ENCODE measurements around the gene AGRN. TPM values are rescaled to one million over a fixed set of nuclear protein-coding genes. Genes with fewer than 3 reads are reported as not detected.

Gene AGRN
- total RNA-seq, 2 donors from 2014 or later, result 87.7 to 92.4 TPM

DNA sequence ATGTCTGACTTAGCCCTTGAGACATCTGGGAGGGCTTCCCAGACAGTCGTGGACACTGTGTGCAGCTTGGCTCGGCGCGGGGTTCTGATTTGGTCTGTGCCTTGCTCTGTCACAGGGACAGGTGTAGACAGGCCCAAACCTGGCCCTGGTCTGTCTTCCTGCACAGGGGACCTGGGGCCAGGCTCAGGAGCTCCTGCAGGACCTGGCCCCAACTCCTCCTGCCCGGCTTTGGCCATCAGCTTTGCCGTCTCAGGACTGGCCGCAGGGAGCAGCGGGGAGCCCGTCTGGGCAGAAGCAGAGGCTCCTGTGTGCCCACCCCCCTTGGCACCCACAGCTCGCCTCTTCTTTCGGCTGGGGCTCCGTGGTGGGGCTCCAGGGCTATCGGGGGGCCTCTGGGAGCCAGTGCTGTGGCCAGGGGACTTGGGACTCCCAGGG lies 39.8 kb upstream of the AGRN start:
- Histone ChIP-seq H3K27me3 (replicated peaks; ENCODE audit: insufficient read depth) (peaks cover 1% of the 10 kb centered on the region), H3K4me3 (no peak overlapping the region), H3K4me1 (replicated peaks) (peaks cover 2% of the 10 kb centered on the region), H3K27ac (no peak overlapping the region), H3K36me3 (no peaks in the 10 kb centered on the region), H3K9me3 (no peaks in the 10 kb centered on the region)
- 62% methylated on average over 13 of the region's 13 CpGs for WGBS
- no peak for DNase-seq (ENCODE audit: low spot score)
- no peak for TF ChIP-seq POLR2AphosphoS5 (IDR thresholded peaks at IDR 0.05)
- TF ChIP-seq POLR2A (IDR thresholded peaks at IDR 0.05), result no peak
- no peak for TF ChIP-seq CTCF (IDR thresholded peaks at IDR 0.05)
- intact Hi-C loops (cut with DNase I), result no loop called here

GRCh38 chr1:980602-981395 lies 39.1 kb upstream of the AGRN start:
- 76% methylated on average over 33 of the region's 35 CpGs for WGBS
- no peak for DNase-seq (ENCODE audit: low spot score)
- intact Hi-C loops (cut with DNase I), result no loop called here

DNA sequence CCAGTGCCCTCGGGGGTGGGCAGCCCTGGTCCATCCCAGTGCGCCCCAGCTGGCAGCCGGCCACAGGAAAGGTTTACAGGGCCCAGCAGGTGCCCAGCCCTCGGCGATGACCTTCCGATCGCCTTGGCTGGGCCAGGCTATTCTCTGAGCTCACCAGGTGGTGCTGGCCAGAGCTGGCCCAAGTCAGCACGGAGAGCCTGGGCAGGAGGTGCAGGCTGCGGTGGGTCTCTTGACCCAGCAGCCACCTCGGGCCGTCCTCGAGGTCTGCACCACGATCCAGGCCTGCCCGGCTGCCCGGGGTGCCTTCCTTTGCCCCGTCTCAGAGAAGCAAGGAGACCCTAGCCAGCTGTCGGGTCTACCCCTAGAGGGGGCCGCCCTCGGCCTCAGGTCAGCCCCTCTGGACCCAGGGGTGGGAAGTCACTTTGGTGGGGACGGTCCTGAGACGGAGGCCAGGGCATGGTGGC lies 38.4 kb upstream of the AGRN start:
- WGBS, result 82% methylated on average over 21 of the region's 21 CpGs
- intact Hi-C loops (cut with DNase I), result no loop called here
- Histone ChIP-seq H3K27me3 (replicated peaks; ENCODE audit: insufficient read depth) (peaks cover 1% of the 10 kb centered on the region), H3K4me3 (no peak overlapping the region), H3K9me3 (no peaks in the 10 kb centered on the region), H3K4me1 (replicated peaks) (no peaks in the 10 kb centered on the region), H3K36me3 (no peaks in the 10 kb centered on the region), H3K27ac (no peak overlapping the region)
- DNase-seq (ENCODE audit: low spot score), result no peak
- TF ChIP-seq POLR2AphosphoS5 (IDR thresholded peaks at IDR 0.05) (no peak), POLR2A (IDR thresholded peaks at IDR 0.05) (no peak), CTCF (IDR thresholded peaks at IDR 0.05) (no peak)

More at GRCh38 chr1:980602-981395, 39.1 kb upstream of the AGRN start:
- Histone ChIP-seq H3K27ac (no peak overlapping the region), H3K9me3 (no peaks in the 10 kb centered on the region), H3K4me1 (replicated peaks) (no peaks in the 10 kb centered on the region), H3K4me3 (no peak overlapping the region), H3K27me3 (replicated peaks; ENCODE audit: insufficient read depth) (peaks cover 1% of the 10 kb centered on the region), H3K36me3 (no peaks in the 10 kb centered on the region)
- TF ChIP-seq POLR2AphosphoS5 (IDR thresholded peaks at IDR 0.05) (no peak), POLR2A (IDR thresholded peaks at IDR 0.05) (no peak), CTCF (IDR thresholded peaks at IDR 0.05) (no peak)

DNA sequence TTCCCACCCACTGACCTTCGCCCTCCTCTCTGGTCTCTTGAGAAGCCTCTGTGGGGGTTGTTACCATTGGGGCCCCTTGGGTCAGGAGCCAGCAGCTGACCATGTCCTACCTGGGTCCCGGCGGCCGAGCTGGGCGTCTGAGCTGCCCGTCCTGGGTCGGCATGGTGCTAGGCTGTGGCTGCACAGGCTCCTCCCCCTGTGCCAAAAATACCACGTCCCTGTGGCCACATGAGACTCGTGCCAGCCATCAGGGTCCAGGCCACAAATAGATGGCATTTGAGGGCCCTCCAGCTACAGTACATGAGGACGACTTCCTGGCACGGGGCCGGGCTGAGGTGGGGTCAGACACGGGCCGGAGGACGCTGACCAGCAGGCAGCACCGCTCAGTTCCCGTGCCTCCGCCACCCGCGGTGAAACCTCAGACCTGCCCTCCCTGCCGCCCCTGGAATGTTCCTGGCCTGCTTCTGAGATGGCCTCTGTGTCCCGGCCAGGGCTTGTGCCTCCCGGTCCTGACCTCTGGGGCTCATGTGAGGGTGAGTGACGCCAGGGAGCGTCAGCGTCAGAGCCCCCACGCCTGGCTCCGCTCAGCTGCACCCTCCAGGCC lies 37.9 kb upstream of the AGRN start, which contains the start of gene PERM1:
Gene PERM1, minus strand, starts transcription at position 139 of the 604 bp plus-strand sequence. CDS start 1,064 bp downstream, outside the sequence.
- intact Hi-C loops (cut with DNase I), result no loop called here
- DNase-seq (ENCODE audit: low spot score), result no peak
- Histone ChIP-seq H3K36me3 (no peaks in the 10 kb centered on the region), H3K4me1 (replicated peaks) (no peaks in the 10 kb centered on the region), H3K27ac (no peak within 1 kb of the TSS), H3K4me3 (no peak within 1 kb of the TSS), H3K9me3 (no peaks in the 10 kb centered on the region), H3K27me3 (replicated peaks; ENCODE audit: insufficient read depth) (peaks cover 1% of the 10 kb centered on the region)
- TF ChIP-seq CTCF (IDR thresholded peaks at IDR 0.05), result no peak
- TF ChIP-seq POLR2A (IDR thresholded peaks at IDR 0.05), result no peak
- TF ChIP-seq POLR2AphosphoS5 (IDR thresholded peaks at IDR 0.05), result no peak
- WGBS, result 63% methylated on average over 28 of the region's 28 CpGs
